ENCODE results near the gene SPAST.
"Not testable (repeated sequence)": the region's sequence is repeated elsewhere in the genome, so short reads cannot be mapped to it uniquely, and the experiment has no call there.

- not testable (repeated sequence) for TF ChIP-seq CTCF (conservative IDR thresholded peaks at IDR 0.05; ENCODE audit: low read depth, low read length); EZH2phosphoT487 (IDR thresholded peaks at IDR 0.05; ENCODE audit: borderline replicate concordance, low read length)
Observed at GRCh38 chr2:32034198-32034887, 29.0 kb upstream of the SPAST start.
